Measurements from ENCODE around the gene GPRC5B.

GPRC5B gene

DNA sequence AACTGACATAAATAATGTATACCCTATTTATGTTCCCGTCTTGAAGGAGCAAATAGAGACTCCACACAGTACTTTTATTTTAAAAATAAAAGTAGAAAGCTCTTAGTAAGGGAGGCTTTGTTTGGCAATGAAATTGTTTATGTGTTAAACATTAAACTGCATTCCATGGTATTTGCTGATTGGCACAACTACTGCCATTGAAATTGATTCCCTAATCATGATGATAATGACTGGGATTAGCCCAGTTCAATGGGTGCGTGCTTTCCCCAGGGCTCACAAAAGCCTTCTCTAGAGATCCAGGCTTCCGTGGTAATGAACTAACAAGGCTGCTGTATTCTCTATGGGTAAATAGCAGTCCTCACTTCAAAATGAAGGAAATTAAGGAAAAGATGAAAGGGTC lies 67.5 kb downstream of the GPRC5B start:
- DNase-seq (ENCODE audit: low read depth), result no peak
- H3K4me3 ChIP-seq (ENCODE audit: low read length), result no peak overlapping the region
- TF ChIP-seq, protein P1, sequence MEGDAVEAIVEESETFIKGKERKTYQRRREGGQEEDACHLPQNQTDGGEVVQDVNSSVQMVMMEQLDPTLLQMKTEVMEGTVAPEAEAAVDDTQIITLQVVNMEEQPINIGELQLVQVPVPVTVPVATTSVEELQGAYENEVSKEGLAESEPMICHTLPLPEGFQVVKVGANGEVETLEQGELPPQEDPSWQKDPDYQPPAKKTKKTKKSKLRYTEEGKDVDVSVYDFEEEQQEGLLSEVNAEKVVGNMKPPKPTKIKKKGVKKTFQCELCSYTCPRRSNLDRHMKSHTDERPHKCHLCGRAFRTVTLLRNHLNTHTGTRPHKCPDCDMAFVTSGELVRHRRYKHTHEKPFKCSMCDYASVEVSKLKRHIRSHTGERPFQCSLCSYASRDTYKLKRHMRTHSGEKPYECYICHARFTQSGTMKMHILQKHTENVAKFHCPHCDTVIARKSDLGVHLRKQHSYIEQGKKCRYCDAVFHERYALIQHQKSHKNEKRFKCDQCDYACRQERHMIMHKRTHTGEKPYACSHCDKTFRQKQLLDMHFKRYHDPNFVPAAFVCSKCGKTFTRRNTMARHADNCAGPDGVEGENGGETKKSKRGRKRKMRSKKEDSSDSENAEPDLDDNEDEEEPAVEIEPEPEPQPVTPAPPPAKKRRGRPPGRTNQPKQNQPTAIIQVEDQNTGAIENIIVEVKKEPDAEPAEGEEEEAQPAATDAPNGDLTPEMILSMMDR (conservative IDR thresholded peaks at IDR 0.05; ENCODE audit: low read length), result no peak

DNA sequence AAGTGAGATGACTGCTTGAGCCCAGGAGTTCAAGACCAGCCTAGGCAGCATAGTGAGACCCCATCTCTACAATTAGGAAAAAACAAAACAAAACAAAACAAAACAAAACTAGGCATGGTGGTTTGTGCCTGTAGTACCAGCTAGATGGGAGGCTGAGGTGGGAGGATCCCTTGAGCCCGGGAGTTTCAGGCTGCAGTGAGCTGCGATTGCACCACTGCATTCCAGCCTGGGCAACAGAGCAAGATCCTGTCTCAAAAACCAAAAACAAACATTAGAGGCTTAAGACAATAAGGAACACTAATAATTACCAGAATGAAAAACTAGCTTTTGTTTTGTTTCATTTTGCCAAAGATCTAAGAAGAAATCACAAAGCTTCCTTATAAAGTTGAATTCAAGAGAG lies 69.2 kb downstream of the GPRC5B start:
- TF ChIP-seq, protein P1 (conservative IDR thresholded peaks at IDR 0.05; ENCODE audit: low read length), result no peak

DNA sequence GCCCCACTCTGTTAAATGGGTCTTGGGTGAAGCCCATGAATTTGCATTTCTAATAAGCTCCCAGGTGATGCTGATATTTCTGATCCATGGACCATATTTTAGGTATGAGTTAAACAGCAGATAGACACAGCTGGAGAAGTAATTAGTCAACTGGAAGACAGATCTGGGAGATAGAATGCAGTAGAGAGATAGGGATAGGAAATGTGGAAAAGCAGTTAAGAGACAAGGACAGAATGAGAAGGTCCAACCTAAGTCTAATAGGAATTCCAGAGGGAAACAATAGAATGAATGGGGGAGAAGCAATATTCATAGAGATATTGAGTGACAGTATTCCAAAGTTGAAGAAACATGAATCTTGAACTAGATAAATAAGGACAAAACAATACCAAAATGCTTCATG lies 71.7 kb downstream of the GPRC5B start:
- no peak overlapping the region for H3K4me3 ChIP-seq (ENCODE audit: low read length)
- TF ChIP-seq, protein P1 (conservative IDR thresholded peaks at IDR 0.05; ENCODE audit: low read length), result no peak
- DNase-seq (ENCODE audit: low read depth), result no peak

More for the DNA sequence above, 69.2 kb downstream of the GPRC5B start:
- H3K4me3 ChIP-seq (ENCODE audit: low read length), result no peak overlapping the region
- DNase-seq (ENCODE audit: low read depth), result no peak

GRCh38 chr16:19810817-19811731 lies 73.6 kb downstream of the GPRC5B start:
- H3K4me3 ChIP-seq (ENCODE audit: low read length), result no peak overlapping the region
- peak; percentile 31 for DNase-seq (ENCODE audit: low read depth)
- TF ChIP-seq, protein P1 (conservative IDR thresholded peaks at IDR 0.05; ENCODE audit: low read length), result no peak

GRCh38 chr16:19809693-19810092 lies 75.0 kb downstream of the GPRC5B start:
- H3K4me3 ChIP-seq (ENCODE audit: low read length), result no peak overlapping the region
- DNase-seq (ENCODE audit: low read depth), result no peak
- TF ChIP-seq, protein P1 (conservative IDR thresholded peaks at IDR 0.05; ENCODE audit: low read length), result no peak

GRCh38 chr16:19809121-19809635 lies 75.5 kb downstream of the GPRC5B start:
- DNase-seq (ENCODE audit: low read depth), result peak; percentile 18
- TF ChIP-seq, protein P1 (conservative IDR thresholded peaks at IDR 0.05; ENCODE audit: low read length), result no peak
- H3K4me3 ChIP-seq (ENCODE audit: low read length), result no peak overlapping the region

All from AG10803 (cell line).